HG03066 (cell line): ENCODE results near the gene NDUFA7.
A peak's percentile ranks its signal among the peaks of the same experiment; 100 is the strongest.
"Not testable (repeated sequence)": the region's sequence is repeated elsewhere in the genome, so short reads cannot be mapped to it uniquely, and the experiment has no call there.

Experiments used
- ATAC-seq: cut with Tn5 transposase; IDR thresholded peaks from one replicate; pipeline ENCODE4 v1.9.1; 2021; ENCODE audit warnings: low read depth; ENCODE audit not compliant: unreplicated experiment

The NDUFA7 gene

DNA sequence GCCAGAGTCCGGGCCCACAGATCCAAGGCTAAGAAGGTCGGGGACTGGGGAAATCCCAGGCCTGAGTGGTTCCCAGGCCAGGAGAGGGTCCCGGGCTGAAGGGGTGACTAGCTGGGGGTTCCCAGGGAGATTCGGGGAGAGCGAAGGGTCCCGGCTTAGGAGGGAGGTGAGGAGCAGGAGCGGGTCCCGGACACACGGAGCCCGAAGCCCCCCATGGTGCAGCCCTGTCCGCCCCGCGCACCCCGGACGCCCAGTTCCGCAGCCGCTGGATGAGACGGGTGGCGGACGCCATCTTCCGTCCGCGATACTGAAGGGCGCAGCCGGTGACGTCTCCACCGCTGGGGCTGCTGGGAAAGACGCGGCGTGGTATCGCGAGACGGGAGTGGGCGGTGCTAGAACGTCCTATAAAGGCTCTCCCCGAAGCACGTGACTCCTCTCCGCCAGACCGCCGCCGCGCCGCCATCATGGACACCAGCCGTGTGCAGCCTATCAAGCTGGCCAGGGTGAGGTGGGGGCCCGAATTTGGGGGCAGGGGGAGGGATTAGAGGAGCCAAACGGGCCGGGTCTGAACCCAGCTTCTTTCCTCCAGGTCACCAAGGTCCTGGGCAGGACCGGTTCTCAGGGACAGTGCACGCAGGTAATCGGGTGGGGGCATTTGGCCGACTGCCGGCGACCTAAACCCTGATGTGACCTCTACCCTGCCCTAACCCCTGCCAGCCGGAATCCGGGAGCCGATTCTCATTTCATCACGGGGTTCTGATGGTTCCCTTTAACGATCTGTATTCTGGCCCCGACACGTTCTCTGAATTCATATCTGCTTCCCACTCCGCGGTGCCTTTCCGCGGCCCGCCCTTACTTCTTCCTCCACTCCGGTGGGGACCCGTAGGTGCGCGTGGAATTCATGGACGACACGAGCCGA, at the start of gene NDUFA7, which contains the start of gene RPS28:
NDUFA7 (minus strand) TSS at position 309 of the 919 bp plus-strand sequence; CDS start at position 292, 17 bp downstream.
RPS28 (plus strand) TSS at position 430 of the 919 bp plus-strand sequence; CDS start at position 465, 35 bp downstream.
- peak; percentile 79 for ATAC-seq

DNA sequence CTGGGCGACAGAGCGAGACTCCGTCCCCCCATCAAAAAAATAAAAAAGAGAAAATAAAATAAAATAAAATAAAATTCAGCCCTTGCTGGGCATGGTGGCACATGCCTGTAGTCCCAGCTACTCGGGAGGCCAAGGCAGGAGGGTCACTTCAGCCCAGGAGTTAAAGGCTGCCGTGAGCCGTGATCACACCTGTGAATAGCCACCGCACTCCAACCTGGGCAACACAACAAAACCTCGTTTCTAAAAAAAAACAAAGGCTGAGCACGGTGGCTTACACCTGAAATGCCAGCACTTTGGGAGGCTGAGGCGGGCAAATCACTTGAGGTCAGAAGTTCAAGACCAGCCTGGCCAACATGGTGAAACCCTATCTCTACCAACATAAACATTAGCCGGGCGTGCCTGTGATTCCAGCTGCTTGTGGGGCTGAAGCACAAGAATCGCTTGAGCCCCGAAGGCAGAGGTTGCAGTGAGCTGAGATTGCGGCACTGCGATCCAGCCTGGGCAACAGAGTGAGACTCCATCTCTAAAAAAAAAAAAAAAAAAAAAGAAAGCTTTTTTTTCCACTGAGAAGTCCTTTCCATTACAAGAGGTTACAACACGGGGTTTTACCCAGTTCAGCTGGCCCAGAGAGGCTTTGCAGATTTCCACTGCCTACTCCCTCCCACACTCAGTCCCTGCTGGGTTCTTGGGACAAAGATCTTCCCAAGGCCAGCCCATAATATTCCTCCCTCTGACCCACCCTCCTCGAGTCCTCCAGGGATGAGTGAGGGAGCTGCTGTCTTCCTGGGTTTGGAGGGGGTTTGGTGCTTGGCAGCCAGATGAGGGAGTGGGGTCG, 49.2 kb upstream of the NDUFA7 start:
- no peak for ATAC-seq

GRCh38 chr19:8367327-8368001, 46.3 kb upstream of the NDUFA7 start:
- ATAC-seq: no peak

DNA sequence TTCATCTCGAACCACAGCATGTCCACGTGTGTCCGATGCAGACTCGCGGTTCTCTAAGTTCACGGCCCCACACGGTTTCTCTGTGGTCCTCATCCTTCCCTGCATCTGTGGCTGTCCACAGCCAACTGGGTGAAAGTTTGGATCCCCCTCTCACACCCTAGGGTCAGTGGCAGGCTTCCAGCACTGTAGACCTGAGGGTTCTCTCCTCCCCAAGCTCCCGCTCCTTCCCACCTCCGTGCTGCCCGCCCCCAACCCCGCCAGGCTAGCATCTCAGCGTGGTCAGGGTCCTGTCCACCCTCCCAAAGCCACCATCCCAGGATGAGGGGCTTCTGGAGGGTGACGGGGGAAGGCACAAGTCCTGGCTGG, 45.8 kb upstream of the NDUFA7 start:
- ATAC-seq: no peak

- ATAC-seq: no peak
Observed at GRCh38 chr19:8366121-8366581, 45.0 kb upstream of the NDUFA7 start.

GRCh38 chr19:8363803-8364771, 42.9 kb upstream of the NDUFA7 start, which contains the start of gene ANGPTL4:
TSS of gene ANGPTL4 (plus strand) at chr19:8364155. CDS start at chr19:8364322, 167 bp downstream.
- no peak for ATAC-seq

- no peak for ATAC-seq
Observed at GRCh38 chr19:8361921-8362793, 41.0 kb upstream of the NDUFA7 start.

DNA sequence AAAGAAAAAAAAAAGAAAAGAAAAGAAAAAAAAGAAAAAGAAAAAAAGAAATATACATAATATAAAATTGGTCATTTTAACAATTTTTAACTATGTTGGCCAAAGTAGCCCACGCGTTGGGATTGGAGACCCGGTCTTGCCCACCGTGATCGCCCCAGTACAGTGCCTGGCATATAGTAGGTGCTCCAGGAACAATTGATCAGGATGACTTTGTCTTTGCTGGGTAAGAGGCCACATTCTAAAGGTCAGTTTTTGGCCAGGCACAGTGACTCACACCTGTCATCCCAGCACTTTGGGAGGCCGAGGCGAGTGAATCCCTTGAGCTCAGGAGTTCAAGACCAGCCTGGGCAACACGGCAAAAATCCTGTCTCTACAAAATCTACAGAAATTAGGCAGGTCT, 39.0 kb upstream of the NDUFA7 start:
- ATAC-seq: no peak

GRCh38 chr19:8358948-8359347, 37.8 kb upstream of the NDUFA7 start:
- ATAC-seq: no peak

GRCh38 chr19:8357007-8357521, 35.9 kb upstream of the NDUFA7 start:
- ATAC-seq: no peak

DNA sequence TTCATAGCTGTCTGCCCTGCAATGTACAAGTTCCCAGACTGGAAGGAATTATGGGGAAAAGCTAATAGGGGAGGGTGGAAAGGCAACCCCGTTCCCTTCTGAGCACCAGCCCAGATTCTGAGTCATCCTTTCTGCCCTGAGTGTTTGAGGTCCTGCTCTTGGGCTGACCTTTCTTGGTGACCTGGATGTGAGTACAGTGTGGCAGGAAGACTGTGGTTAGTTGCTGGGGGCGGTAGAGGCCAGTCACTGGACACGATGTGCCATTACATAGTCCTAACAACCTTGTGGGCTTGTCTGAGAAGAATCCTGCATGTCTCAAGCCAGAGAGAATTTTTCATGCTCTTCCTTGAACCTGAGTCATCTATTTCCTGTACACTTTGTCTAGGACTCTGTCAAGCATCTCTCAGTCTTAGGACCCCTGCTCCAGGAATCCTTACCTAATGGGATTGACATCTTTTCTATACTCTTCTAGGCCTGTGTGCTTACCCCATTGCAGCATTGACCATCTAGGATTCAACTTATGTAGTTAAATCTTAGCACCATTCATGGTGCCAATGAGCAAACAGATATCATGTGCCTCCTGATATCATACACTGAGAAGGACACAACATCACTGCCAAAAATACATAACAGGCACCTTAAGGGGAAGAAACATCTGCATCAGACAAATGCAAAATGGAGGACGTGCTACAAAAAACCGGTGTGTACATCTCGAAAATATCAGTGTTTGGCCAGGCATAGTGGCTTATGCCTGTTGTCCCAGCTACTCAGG, 34.6 kb upstream of the NDUFA7 start:
- ATAC-seq: no peak

- ATAC-seq: not testable (repeated sequence)
Observed at GRCh38 chr19:8352845-8353244, 31.7 kb upstream of the NDUFA7 start.

- no peak for ATAC-seq
Observed at GRCh38 chr19:8352134-8352827, 31.1 kb upstream of the NDUFA7 start.

DNA sequence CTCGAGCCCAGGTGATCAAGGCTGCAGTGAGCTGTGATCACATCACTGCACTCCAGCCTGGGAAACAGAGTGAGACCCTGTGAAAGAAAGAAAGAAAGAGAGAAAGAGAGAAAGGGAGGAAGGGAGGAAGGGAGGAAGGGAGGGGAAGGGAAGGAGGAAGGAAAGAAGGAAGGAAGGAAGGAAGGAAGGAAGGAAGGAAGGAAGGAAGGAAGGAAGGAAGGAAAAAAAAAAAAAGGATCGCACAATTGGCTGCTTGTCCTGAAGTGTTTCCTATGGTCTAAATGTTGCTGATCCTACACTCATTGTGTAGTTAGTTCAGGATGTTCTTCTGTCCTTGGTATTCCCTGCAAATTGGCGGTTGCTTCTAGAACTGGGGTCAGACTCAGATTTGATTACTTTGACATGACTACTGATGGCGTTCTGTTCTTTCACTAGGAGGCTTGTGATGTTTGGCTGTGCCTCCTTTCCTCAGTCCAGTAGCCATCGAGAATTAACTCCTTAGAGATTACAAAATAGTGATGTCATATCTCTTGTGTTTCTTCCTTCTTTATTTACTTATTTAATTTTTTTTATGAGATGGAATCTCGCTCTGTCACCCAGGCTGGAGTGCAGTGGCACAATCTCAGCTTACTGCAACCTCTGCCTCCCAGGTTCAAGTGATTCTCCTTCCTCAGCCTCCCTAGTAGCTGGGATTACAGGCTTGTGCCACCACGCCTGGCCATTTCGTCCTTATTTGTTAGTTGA, 28.6 kb upstream of the NDUFA7 start:
- ATAC-seq: not testable (repeated sequence)

- no peak for ATAC-seq
Observed at GRCh38 chr19:8343483-8343844, 22.3 kb upstream of the NDUFA7 start.
